Measurements from ENCODE around the gene C1QL1. TPM values are rescaled to one million over a fixed set of nuclear protein-coding genes. Genes with fewer than 3 reads are reported as not detected.

The C1QL1 gene
- total RNA-seq, 1 donor from 2014 or later: 1.6 TPM

- TF ChIP-seq CTCF (IDR thresholded peaks at IDR 0.05): no peak
- peaks cover 4% of the 10 kb centered on the region for H3K36me3 Mint-ChIP-seq (ENCODE audit: low read depth)
- no peak for DNase-seq (ENCODE audit: low spot score)
- H3K27me3 Mint-ChIP-seq (ENCODE audit: low read depth): peaks cover 8% of the 10 kb centered on the region
- peaks cover 8% of the 10 kb centered on the region for H3K9me3 Mint-ChIP-seq (ENCODE audit: low read depth)
- H3K4me1 Mint-ChIP-seq (ENCODE audit: low read depth): no peaks in the 10 kb centered on the region
- H3K4me3 Mint-ChIP-seq (ENCODE audit: unreplicated experiment): no peak overlapping the region
- no peak overlapping the region for H3K27ac Mint-ChIP-seq (ENCODE audit: unreplicated experiment)
Measured at GRCh38 chr17:45003877-45004276, 35.8 kb upstream of the C1QL1 start.

- Mint-ChIP-seq H3K27me3 (ENCODE audit: low read depth) (no peaks in the 10 kb centered on the region), H3K9me3 (ENCODE audit: low read depth) (peaks cover 8% of the 10 kb centered on the region), H3K27ac (ENCODE audit: unreplicated experiment) (no peak overlapping the region), H3K4me1 (ENCODE audit: low read depth) (peaks cover 3% of the 10 kb centered on the region), H3K4me3 (ENCODE audit: unreplicated experiment) (no peak overlapping the region), H3K36me3 (ENCODE audit: low read depth) (peaks cover 4% of the 10 kb centered on the region)
- no peak for TF ChIP-seq CTCF (IDR thresholded peaks at IDR 0.05)
- no peak for DNase-seq (ENCODE audit: low spot score)
Measured at GRCh38 chr17:45001310-45001709, 33.2 kb upstream of the C1QL1 start.

- Mint-ChIP-seq H3K27me3 (ENCODE audit: low read depth) (peaks cover 4% of the 10 kb centered on the region), H3K36me3 (ENCODE audit: low read depth) (peaks cover 4% of the 10 kb centered on the region), H3K9me3 (ENCODE audit: low read depth) (peaks cover 8% of the 10 kb centered on the region), H3K4me1 (ENCODE audit: low read depth) (peaks cover 3% of the 10 kb centered on the region), H3K27ac (ENCODE audit: unreplicated experiment) (no peak overlapping the region), H3K4me3 (ENCODE audit: unreplicated experiment) (no peak overlapping the region)
- no peak for DNase-seq (ENCODE audit: low spot score)
- TF ChIP-seq CTCF (IDR thresholded peaks at IDR 0.05): no peak
Measured at GRCh38 chr17:44999433-44999832, 31.3 kb upstream of the C1QL1 start.

- Mint-ChIP-seq H3K9me3 (ENCODE audit: low read depth) (peaks cover 8% of the 10 kb centered on the region), H3K4me1 (ENCODE audit: low read depth) (peaks cover 3% of the 10 kb centered on the region), H3K27ac (ENCODE audit: unreplicated experiment) (no peak overlapping the region), H3K4me3 (ENCODE audit: unreplicated experiment) (no peak overlapping the region), H3K36me3 (ENCODE audit: low read depth) (peaks cover 4% of the 10 kb centered on the region), H3K27me3 (ENCODE audit: low read depth) (peaks cover 6% of the 10 kb centered on the region)
- TF ChIP-seq CTCF (IDR thresholded peaks at IDR 0.05): no peak
- DNase-seq (ENCODE audit: low spot score): no peak
Measured at GRCh38 chr17:44998646-44999045, 30.5 kb upstream of the C1QL1 start.

- Mint-ChIP-seq H3K27me3 (ENCODE audit: low read depth) (peaks cover 6% of the 10 kb centered on the region), H3K27ac (ENCODE audit: unreplicated experiment) (no peak overlapping the region), H3K4me1 (ENCODE audit: low read depth) (peaks cover 3% of the 10 kb centered on the region)
Measured at GRCh38 chr17:44997733-44998520, 29.8 kb upstream of the C1QL1 start.

More at GRCh38 chr17:44997733-44998520, 29.8 kb upstream of the C1QL1 start:
- no peak for TF ChIP-seq CTCF (IDR thresholded peaks at IDR 0.05)
- DNase-seq (ENCODE audit: low spot score): no peak
- Mint-ChIP-seq H3K4me3 (ENCODE audit: unreplicated experiment) (no peak overlapping the region), H3K9me3 (ENCODE audit: low read depth) (peaks cover 8% of the 10 kb centered on the region), H3K36me3 (ENCODE audit: low read depth) (peaks cover 4% of the 10 kb centered on the region)
